Peyer's patch (tissue), 4 donors: Measurements from ENCODE around the gene LPO. TPM values are rescaled to one million over a fixed set of nuclear protein-coding genes. Genes with fewer than 3 reads are reported as not detected.
A peak's percentile ranks its signal among the peaks of the same experiment; 100 is the strongest.

Source experiments
- DNase-seq, 3 donors: peaks; one replicate each; pipeline ENCODE4 v3.0.0-alpha.2; 2017 to 2019
- H3K27ac ChIP-seq, 4 donors: fragments of 200-600 bp; sonication (generic); one replicate each; pipeline ENCODE4 v1.5.1; 2016 to 2019
- H3K27me3 ChIP-seq, 2 donors: fragments of 200-600 bp; sonication (generic); one replicate each; pipeline ENCODE4 v1.5.1; 2019
- H3K36me3 ChIP-seq, 3 donors: fragments of 200-600 bp; sonication (generic); one replicate each; pipeline ENCODE4 v1.5.1; 2016 to 2019
- H3K4me1 ChIP-seq, 4 donors: fragments of 200-600 bp; sonication (generic); one replicate each; pipeline ENCODE4 v1.5.1; 2016 to 2019
- H3K4me3 ChIP-seq, 4 donors: fragments of 200-600 bp; sonication (generic); 1 replicate in 3 of 4; 2 replicates in 1 of 4; pipeline ENCODE4 v1.5.1; 2016 to 2019; ENCODE audit warnings: mild to moderate bottlenecking in 1 of 4
- H3K9me3 ChIP-seq, 4 donors: fragments of 200-600 bp; sonication (generic); one replicate each; pipeline ENCODE4 v1.5.1; 2016 to 2019; ENCODE audit warnings: mild to moderate bottlenecking in 1 of 4
- CTCF ChIP-seq, 6 experiments: fragments of 450-650 bp in 4 of 6; fragments of 200-600 bp in 2 of 6; sonication (generic) in 1 of 6; IDR thresholded peaks; one replicate each; pipeline ENCODE4 v1.5.1; 2017 to 2019; ENCODE audit warnings: antibody characterized with exemption in 6 of 6, mild to moderate bottlenecking in 3 of 6, moderate library complexity in 1 of 6
- POLR2A ChIP-seq, 2 donors: fragments of 450-650 bp; IDR thresholded peaks; one replicate each; pipeline ENCODE4 v1.5.1; 2017; ENCODE audit warnings: antibody characterized with exemption in 2 of 2, mild to moderate bottlenecking in 2 of 2, moderate library complexity in 2 of 2
- total RNA-seq, 4 donors: library from RNA; depleted of rRNA; stranded (reverse); fragments of >200 nt; gene quantifications; one replicate each; pipeline ENCODE4 v1.1.0, GENCODE V29; 2016

LPO gene
- 1 to 10 TPM in 2 of 4 donors, not detected in 2; 2.3 to 9.0 TPM for total RNA-seq

- no peaks in the 10 kb centered on the region for H3K9me3 ChIP-seq
- DNase-seq, result no peak
- TF ChIP-seq POLR2A (IDR thresholded peaks at IDR 0.05) (no peak), CTCF (IDR thresholded peaks at IDR 0.05) (no peak)
- H3K27ac ChIP-seq, result no peak within 1 kb of the TSS
- H3K4me3 ChIP-seq, result no peak within 1 kb of the TSS
- no peaks in the 10 kb centered on the region for H3K36me3 ChIP-seq
- no peaks in the 10 kb centered on the region for H3K4me1 ChIP-seq
- H3K27me3 ChIP-seq, result no peaks in the 10 kb centered on the region
These were observed at the start of gene LPO for GRCh38 chr17:58238147-58238634. Gene LPO (plus strand): TSS chr17:58238584. CDS start chr17:58242980, 4,396 bp downstream.

GRCh38 chr17:58189436-58190146 lies 48.8 kb upstream of the LPO start:
- Histone ChIP-seq H3K9me3 (no peaks in the 10 kb centered on the region), H3K4me1 (no peaks in the 10 kb centered on the region), H3K27ac (no peak overlapping the region), H3K36me3 (no peaks in the 10 kb centered on the region), H3K27me3 (no peaks in the 10 kb centered on the region), H3K4me3 (no peak overlapping the region)
- peak in 2 of 3 donors; percentile 48 to 58 for DNase-seq
- TF ChIP-seq POLR2A (IDR thresholded peaks at IDR 0.05), result no peak
- TF ChIP-seq CTCF (IDR thresholded peaks at IDR 0.05), result no peak

GRCh38 chr17:58191241-58191896 lies 47.0 kb upstream of the LPO start:
- Histone ChIP-seq H3K36me3 (no peaks in the 10 kb centered on the region), H3K4me3 (no peak overlapping the region), H3K9me3 (no peaks in the 10 kb centered on the region), H3K27ac (no peak overlapping the region), H3K4me1 (no peaks in the 10 kb centered on the region), H3K27me3 (no peaks in the 10 kb centered on the region)
- TF ChIP-seq POLR2A (IDR thresholded peaks at IDR 0.05) (no peak), CTCF (IDR thresholded peaks at IDR 0.05) (no peak)
- DNase-seq, result no peak

GRCh38 chr17:58192612-58193011 lies 45.8 kb upstream of the LPO start, which contains the start of gene EPX:
Gene EPX (plus strand): TSS chr17:58192726. CDS start chr17:58192847, 121 bp downstream.
- Histone ChIP-seq H3K4me1 (no peaks in the 10 kb centered on the region), H3K27me3 (no peaks in the 10 kb centered on the region), H3K27ac (no peak within 1 kb of the TSS), H3K4me3 (no peak within 1 kb of the TSS), H3K36me3 (no peaks in the 10 kb centered on the region), H3K9me3 (no peaks in the 10 kb centered on the region)
- no peak for DNase-seq
- TF ChIP-seq CTCF (IDR thresholded peaks at IDR 0.05) (no peak), POLR2A (IDR thresholded peaks at IDR 0.05) (no peak)

DNA sequence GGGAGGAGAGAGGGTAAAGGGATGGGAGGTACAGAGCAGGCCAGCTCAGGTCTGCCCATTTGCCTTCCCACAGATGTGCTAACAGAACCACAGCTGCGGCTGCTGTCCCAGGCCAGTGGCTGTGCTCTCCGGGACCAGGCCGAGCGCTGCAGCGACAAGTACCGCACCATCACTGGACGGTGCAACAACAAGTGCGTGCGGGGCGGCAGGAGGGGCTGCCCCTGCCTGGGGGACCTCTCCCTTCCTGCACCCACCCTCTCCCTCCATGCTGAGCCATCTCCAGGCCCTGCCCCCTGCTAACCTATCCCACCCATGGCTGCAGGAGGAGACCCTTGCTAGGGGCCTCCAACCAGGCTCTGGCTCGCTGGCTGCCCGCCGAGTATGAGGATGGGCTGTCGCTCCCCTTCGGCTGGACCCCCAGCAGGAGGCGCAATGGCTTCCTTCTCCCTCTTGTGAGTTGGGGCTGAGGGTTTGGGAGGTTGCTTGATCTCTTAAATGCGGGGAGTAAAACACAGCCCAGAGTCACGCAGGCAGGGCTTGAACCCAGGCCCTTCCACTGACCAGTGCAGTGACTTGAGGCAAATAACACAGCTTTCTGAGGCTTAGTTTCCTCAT lies 44.6 kb upstream of the LPO start:
- Histone ChIP-seq H3K27me3 (no peaks in the 10 kb centered on the region), H3K9me3 (no peaks in the 10 kb centered on the region), H3K4me1 (no peaks in the 10 kb centered on the region), H3K4me3 (no peak overlapping the region), H3K27ac (no peak overlapping the region), H3K36me3 (no peaks in the 10 kb centered on the region)
- TF ChIP-seq POLR2A (IDR thresholded peaks at IDR 0.05), result no peak
- no peak for TF ChIP-seq CTCF (IDR thresholded peaks at IDR 0.05)
- no peak for DNase-seq
